GM19240 (cell line): ENCODE data around the gene ABAT.
"Not testable (repeated sequence)": the region's sequence is repeated elsewhere in the genome, so short reads cannot be mapped to it uniquely, and the experiment has no call there.

Experiments
- DNase-seq: peaks from one replicate; pipeline ENCODE4 v3.0.0; 2011; ENCODE audit warnings: low spot score; ENCODE audit not compliant: insufficient read length

Gene ABAT

DNA sequence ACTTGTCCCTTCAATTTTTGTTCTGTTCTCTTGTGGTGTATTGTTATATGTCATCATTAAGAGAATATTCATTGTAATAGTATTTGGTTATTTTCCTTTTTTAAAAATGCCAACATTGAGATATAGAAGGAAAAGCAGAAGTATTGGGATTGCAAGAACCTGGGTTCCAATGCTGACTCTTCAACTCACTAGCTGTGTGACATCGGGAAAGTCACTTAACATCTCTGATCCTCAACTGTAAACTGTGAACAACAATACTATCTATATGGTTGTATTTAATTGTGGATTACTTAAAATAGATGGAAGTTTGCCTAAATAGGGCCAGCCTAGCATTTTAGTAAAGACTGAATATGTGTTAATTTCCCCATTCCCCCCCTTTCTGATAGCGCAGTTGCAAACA lies 67.2 kb downstream of the ABAT start:
- DNase-seq, result no peak

GRCh38 chr16:8742068-8742467 lies 67.7 kb downstream of the ABAT start:
- DNase-seq, result no peak

- not testable (repeated sequence) for DNase-seq
Observed at GRCh38 chr16:8748944-8749343, 74.5 kb downstream of the ABAT start.

- no peak for DNase-seq
Observed at GRCh38 chr16:8751481-8752311, 77.3 kb downstream of the ABAT start.

DNA sequence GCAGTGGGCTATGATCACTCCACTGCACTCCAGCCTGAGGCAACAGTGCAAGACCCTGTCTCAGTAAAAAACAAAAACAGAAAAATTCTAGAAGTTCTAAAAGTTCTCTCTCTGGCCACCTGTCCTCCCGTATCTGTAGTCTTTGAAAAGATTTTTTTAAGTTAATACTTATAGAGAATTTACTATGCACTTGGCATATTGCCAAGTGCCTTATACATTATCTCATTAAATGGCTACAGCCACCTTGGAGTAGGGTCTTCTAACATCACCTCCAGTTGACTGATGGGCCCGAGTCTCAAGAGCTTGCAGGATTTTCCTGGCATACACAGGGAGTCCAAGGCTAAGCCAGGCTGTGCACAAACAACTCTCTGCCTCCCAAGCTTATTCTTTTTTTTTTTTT lies 78.3 kb downstream of the ABAT start:
- no peak for DNase-seq

DNA sequence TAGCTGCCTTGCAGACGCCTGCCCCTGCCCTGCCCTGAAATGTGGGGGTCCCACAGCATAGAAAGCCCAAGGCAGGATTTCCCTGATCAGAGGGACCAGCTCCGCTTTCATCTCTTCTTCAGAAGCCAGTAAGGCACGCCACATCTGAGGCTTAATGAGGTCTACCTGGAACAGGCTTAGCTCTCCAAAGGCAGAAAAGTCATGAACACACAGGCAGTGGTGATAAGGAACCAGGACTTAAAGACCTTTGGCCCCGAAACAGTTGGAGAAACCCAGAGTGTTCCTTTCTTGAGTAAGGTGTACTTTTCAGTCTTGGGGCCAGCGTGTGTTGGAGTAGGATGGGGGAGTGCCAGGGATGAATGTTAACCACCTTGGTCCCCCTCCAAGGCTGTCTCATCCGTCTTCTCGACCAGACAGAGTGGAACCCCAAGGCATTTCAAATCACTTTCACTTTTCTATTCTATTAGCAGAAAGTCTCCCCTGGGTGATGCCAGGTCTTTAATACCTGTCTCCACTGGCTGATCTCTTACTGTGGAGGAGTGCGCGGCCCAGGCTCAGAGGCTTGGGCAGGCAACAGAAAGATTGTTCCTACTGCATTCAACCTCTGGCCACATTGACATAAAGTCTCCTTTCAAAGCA lies 79.1 kb downstream of the ABAT start:
- DNase-seq, result no peak

- no peak for DNase-seq
Observed at GRCh38 chr16:8756755-8757154, 82.3 kb downstream of the ABAT start.

- no peak for DNase-seq
Observed at GRCh38 chr16:8758022-8758421, 83.6 kb downstream of the ABAT start.

GRCh38 chr16:8760021-8760420 lies 85.6 kb downstream of the ABAT start:
- DNase-seq, result no peak

DNA sequence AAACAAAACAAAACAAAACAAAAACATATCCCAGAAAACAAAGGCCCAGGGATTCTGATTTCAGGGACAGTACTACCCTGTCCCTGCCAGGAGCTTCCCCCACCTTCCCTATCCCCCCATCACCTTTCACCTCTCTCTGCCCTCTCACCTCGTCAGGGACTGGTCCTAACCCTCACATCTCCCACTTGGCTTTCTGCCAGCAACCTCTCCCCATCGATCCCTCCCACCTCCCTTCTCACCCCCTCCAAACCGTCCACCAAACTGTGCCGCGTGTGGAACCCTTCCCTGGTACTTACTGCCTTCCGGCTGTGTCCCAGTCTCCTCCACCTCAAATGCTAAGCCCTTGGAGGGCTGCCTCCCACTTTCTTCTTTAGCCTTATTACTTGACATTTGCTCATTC lies 86.7 kb downstream of the ABAT start:
- DNase-seq, result no peak

DNA sequence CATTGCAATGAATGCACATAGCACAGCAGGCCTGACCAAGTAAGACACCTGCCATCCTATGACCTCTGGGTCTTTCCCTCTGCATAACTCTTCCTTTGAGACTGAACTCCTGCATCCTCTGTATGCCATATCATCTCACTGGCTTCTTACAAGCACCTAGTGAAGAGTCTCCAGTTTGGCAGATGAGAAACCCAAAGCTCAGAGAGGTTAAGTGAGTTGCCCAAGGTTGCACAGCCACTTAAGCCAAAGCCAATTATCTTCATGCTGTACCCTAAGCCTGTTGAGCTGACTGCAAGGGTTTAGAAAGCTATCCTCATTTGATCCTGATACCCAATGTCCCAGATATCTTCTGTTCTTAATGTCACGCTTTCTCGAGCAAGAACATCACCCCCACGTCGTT lies 87.8 kb downstream of the ABAT start:
- no peak for DNase-seq

- DNase-seq, result no peak
Observed at GRCh38 chr16:8763083-8763482, 88.7 kb downstream of the ABAT start.

DNA sequence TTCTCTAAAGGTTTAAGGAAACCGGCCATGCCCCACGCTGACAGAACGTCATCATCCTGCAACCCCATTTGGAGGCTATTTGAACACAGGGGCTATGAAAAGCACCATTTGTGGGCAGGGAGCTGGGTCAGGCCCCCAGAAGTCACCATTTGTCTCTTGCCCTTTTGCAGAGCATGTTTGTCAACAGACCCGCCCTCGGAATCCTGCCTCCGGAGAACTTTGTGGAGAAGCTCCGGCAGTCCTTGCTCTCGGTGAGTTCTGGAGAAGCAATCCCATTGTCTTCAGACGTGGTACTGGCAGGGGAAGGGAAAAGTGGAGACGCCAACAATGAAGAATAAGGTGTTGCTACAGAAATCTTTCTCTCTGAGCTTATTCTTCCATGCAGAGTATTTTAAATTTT lies 89.5 kb downstream of the ABAT start:
- DNase-seq, result no peak

DNA sequence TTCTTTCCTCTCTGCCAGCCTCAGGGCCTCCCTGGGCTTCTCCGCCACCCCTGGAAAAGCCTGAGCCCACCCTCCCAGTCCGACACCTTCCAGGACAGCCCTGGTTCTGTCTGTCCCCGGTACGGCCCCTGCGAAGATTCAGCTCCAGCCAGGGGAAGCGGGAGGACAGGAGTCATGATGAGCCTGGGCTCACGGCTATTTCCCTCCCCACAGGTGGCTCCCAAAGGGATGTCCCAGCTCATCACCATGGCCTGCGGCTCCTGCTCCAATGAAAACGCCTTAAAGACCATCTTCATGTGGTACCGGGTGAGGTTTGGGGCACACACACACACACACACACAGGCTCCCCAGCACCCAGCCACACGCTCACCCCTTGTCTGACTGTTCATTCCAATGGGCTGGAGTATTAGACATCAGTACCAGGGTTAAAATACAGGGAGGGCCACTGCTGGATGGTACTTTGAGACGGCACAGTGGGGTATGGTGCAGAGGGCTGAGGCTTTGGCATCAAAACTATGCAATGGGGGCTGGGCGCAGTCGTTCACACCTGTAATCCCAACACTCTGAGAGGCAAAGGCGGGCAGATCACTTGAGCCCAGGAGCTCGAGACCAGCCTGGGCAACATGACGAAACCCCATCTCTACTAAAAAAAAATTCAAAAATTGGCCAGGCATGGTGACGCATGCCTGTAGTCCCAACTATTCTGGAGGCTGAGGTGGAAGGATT lies 90.3 kb downstream of the ABAT start:
- DNase-seq, result no peak

DNA sequence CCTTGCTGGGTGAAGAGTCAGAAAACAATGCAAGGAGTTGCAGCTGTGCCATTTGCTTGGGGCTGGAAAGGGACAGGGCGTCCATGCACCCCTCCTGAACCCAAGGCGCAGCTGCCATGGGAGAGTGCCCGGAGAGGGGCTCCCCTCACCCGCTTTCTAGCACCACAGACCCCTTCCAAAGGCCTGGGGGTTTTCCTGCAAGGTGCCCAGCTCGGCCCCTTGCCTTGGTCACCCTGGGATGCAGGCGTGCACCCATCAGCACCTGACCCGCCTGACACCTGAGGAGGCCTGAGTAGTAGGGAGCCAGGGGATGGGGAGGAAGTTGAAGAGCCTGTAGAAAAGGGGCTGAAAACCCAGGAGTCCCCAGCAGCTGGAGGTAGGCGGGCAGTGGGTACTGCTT lies 92.8 kb downstream of the ABAT start:
- no peak for DNase-seq

DNA sequence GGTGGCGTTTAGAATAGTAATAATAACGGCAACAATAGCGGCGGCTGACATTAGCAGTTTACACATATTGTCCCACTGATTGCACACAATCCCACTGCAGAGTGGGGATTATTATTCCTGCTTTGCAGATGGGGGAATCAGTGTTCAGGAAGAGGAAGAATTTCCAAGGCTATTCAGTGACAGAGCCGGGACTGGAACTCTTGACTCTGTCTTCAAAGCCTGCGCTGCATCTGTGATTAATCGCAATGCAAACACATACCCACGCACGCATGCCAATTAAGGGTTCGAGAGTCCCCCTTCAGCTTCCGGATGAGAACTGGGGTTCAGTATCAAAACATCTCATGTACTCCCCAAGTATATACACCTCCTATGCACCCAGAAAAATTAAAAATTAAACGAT lies 93.9 kb downstream of the ABAT start:
- DNase-seq, result no peak

GRCh38 chr16:8768692-8769091 lies 94.3 kb downstream of the ABAT start:
- no peak for DNase-seq

DNA sequence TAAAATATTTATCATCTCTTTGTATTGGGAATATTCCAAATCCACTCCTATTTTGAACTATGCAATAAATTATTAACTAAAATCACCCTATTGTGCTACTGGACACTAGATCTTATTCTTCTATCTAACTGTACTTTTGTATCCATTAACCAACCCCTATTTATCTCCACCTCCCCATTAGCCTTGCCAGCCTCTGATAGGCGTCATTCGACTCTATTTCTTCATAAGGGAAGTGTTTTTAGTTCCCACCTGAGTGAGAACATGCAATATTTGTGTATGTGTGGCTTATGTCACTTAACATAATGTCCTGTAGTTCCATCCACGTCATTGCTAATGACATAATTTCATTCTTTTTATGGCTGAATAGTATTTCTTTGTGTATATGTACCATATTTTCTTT lies 99.1 kb downstream of the ABAT start:
- DNase-seq, result no peak

DNA sequence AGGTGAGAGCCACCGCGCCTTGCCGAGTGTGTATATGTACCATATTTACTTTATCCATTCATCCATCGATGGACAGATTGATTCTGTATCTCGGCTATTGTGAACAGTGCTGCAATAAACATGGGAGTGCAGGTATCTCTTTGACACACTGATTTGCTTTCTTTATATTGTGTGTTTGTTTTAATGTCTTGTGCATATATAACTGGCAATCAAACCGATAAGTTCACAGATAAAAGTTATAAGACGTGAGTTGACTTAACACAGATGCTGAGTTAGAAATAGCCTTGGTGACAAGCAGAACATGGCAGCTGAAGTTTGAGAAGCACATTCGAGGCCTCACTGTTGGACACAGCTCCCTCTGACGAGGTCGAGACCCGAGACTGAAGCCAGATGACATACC lies 99.8 kb downstream of the ABAT start:
- no peak for DNase-seq

DNA sequence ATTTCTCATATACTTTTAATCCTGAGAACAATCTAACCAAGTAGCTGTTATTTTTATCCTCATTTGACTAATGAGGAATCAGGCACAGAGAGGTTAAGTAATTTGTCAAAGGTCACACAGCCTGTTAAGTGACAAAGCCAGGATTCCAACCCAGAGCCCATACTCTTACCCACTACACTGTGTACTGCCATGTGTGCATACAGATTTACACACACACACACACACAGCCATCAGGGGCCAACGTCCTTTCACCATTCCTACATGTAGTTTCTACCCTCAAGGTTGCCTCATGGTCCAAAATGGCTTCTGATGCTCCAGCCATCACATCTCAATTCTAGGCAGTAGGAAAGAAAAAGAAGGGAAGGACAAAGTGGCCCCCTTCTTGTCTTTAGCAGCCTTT lies 100.9 kb downstream of the ABAT start:
- DNase-seq, result no peak

DNA sequence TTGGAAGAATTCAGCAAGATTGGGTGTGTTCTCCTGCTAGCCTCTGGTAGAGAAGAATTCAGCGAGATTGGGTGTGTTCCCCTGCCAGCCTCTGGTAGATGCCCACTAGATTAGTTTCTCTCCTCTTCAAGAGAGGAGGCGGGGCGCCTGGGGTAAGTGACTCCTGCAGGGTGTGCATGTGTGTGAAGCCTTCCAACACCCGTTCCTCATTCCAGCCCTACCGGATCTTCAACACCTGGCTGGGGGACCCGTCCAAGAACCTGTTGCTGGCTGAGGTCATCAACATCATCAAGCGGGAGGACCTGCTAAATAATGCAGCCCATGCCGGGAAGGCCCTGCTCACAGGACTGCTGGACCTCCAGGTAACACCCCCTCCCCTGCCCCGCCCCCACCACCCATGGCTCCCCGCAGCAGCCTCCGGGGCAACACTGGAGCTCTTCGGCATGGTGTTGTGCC lies 101.7 kb downstream of the ABAT start:
- no peak for DNase-seq

DNA sequence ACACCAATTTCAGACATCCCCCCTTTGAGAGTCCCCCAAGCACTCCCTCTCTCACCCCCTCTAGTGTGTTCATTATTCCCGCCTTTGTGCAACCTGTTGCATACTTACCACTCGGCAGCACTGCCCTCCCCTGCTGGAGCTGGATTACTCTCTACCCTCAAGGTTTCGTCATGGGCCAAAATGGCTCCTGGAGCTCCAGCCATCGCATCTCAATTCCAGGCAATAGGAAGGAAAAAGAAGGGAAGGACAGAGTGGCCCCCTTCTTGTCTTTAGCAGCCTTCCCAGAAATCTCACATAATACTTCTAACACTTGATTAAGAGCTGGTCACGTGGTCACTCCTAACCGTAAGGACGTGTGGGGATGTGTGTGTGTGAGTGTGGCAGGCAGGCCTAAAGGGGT lies 102.8 kb downstream of the ABAT start:
- DNase-seq, result no peak
